Measurements from ENCODE around the gene GIMAP5. TPM values are rescaled to one million over a fixed set of nuclear protein-coding genes. Genes with fewer than 3 reads are reported as not detected.

Gene GIMAP5
- total and polyA plus RNA-seq, 4 donors: 24.8 to 60.6 (median 37.6) TPM

GRCh38 chr7:150791746-150792452 is 54.7 kb downstream of the GIMAP5 start:
- H3K27ac ChIP-seq (ENCODE audit: low read depth in 1 of 2, low read length in 1 of 2): no peak overlapping the region
- DNase-seq (no peak), ATAC-seq (ENCODE audit: insufficient read depth, low FRiP score) (no peak)
- no peak overlapping the region for H3K4me3 ChIP-seq
- TF ChIP-seq, protein P1, sequence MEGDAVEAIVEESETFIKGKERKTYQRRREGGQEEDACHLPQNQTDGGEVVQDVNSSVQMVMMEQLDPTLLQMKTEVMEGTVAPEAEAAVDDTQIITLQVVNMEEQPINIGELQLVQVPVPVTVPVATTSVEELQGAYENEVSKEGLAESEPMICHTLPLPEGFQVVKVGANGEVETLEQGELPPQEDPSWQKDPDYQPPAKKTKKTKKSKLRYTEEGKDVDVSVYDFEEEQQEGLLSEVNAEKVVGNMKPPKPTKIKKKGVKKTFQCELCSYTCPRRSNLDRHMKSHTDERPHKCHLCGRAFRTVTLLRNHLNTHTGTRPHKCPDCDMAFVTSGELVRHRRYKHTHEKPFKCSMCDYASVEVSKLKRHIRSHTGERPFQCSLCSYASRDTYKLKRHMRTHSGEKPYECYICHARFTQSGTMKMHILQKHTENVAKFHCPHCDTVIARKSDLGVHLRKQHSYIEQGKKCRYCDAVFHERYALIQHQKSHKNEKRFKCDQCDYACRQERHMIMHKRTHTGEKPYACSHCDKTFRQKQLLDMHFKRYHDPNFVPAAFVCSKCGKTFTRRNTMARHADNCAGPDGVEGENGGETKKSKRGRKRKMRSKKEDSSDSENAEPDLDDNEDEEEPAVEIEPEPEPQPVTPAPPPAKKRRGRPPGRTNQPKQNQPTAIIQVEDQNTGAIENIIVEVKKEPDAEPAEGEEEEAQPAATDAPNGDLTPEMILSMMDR (IDR thresholded peaks at IDR 0.05; ENCODE audit: control extremely low read depth, extremely low read depth): no peak
- peaks cover 4 to 29% (median 10%) of the 10 kb centered on the region in 5 donors for H3K4me1 ChIP-seq (ENCODE audit: control insufficient read depth in 5 of 5, insufficient read depth in 5 of 5, low read length in 5 of 5)
- H3K36me3 ChIP-seq (ENCODE audit: control insufficient read depth in 4 of 4, insufficient read depth in 4 of 4, low read length in 4 of 4): peaks cover 0 to 1% (median 0%) of the 10 kb centered on the region in 4 donors
- peaks cover 0 to 2% (median 0%) of the 10 kb centered on the region in 4 donors for H3K9me3 ChIP-seq (ENCODE audit: control insufficient read depth in 4 of 4, insufficient read depth in 3 of 4, low read length in 3 of 4)
- 90 to 92% methylated on average over 12 of the region's 12 CpGs for WGBS, 2 donors
- H3K27me3 ChIP-seq (ENCODE audit: control insufficient read depth in 3 of 3, insufficient read depth in 3 of 3, low read length in 2 of 3): peaks cover 0 to 1% (median 0%) of the 10 kb centered on the region in 3 donors
- no peak overlapping the region for H3K9ac ChIP-seq (ENCODE audit: insufficient read depth in 1 of 2, low read length in 2 of 2)

Other genes with a start within 250 kb of the GIMAP5 start
- 10 to 100 TPM; 20.6 to 30.8 TPM for gene GIMAP7, start 222.5 kb upstream of the GIMAP5 start, total RNA-seq
- gene GIMAP7, start 222.5 kb upstream of the GIMAP5 start, polyA plus RNA-seq: 10 to 100 TPM; 39.8 to 54.7 TPM
- 10 to 100 TPM; 49.0 to 66.2 TPM for gene GIMAP4, start 170.0 kb upstream of the GIMAP5 start, total RNA-seq
- gene GIMAP4, start 170.0 kb upstream of the GIMAP5 start, polyA plus RNA-seq: 10 to 100 TPM; 26.2 to 48.3 TPM
- gene GIMAP6, start 105.0 kb upstream of the GIMAP5 start, total RNA-seq: 10 to 100 TPM; 38.9 to 53.7 TPM
- gene GIMAP6, start 105.0 kb upstream of the GIMAP5 start, polyA plus RNA-seq: 10 to 100 TPM; 12.1 to 41.2 TPM
- gene GIMAP2, start 51.7 kb upstream of the GIMAP5 start, total RNA-seq: 10 to 100 TPM; 14.1 to 24.9 TPM
- 10 to 100 TPM; 10.7 to 22.0 TPM for gene GIMAP2, start 51.7 kb upstream of the GIMAP5 start, polyA plus RNA-seq
- gene GIMAP1, start 20.8 kb upstream of the GIMAP5 start, total RNA-seq: 1 to 10 TPM; 4.6 to 9.5 TPM
- 10 to 100 TPM in 1 of 2 donors, 1 to 10 TPM in 1; 5.7 to 10.0 TPM for gene GIMAP1, start 20.8 kb upstream of the GIMAP5 start, polyA plus RNA-seq
- gene TMEM176B, start 62.9 kb downstream of the GIMAP5 start, total RNA-seq: 10 to 100 TPM; 37.2 to 39.2 TPM
- 10 to 100 TPM; 14.6 to 54.8 TPM for gene TMEM176B, start 62.9 kb downstream of the GIMAP5 start, polyA plus RNA-seq
- gene TMEM176A, start 63.4 kb downstream of the GIMAP5 start, total RNA-seq: 10 to 100 TPM; 18.3 to 33.1 TPM
- gene TMEM176A, start 63.4 kb downstream of the GIMAP5 start, polyA plus RNA-seq: 10 to 100 TPM; 21.3 to 25.4 TPM
- gene AOC1, start 115.1 kb downstream of the GIMAP5 start, total RNA-seq: under 1 TPM; 0.48 to 0.92 TPM
- gene AOC1, start 115.1 kb downstream of the GIMAP5 start, polyA plus RNA-seq: 1 to 10 TPM in 1 of 2 donors, under 1 TPM in 1; 0.35 to 1.3 TPM
- 1 to 10 TPM; 1.7 to 2.0 TPM for gene KCNH2, start 240.9 kb downstream of the GIMAP5 start, total RNA-seq
- gene KCNH2, start 240.9 kb downstream of the GIMAP5 start, polyA plus RNA-seq: under 1 TPM; 0.43 to 0.82 TPM